ENCODE data around the gene CCL22.

The CCL22 gene

GRCh38 chr16:57377080-57377841 is 18.7 kb downstream of the CCL22 start:
- no peak for DNase-seq (ENCODE audit: low read depth, low spot score)
- CTCF ChIA-PET = interaction anchor here (1.2 to 1.6 kb wide), 2 partner anchors 41 to 45 kb away, joined by 3 to 5 read pairs; no protein-coding TSS in a partner anchor
- H3K4me3 ChIP-seq (ENCODE audit: low read depth, low read length) = no peak overlapping the region
- POLR2A ChIA-PET = no interaction called here
- no peak for TF ChIP-seq CTCF (IDR thresholded peaks at IDR 0.05; ENCODE audit: insufficient read depth, low read length, missing control alignments)

GRCh38 chr16:57379579-57379978 is 21.0 kb downstream of the CCL22 start:
- no peak for TF ChIP-seq CTCF (IDR thresholded peaks at IDR 0.05; ENCODE audit: insufficient read depth, low read length, missing control alignments)
- POLR2A ChIA-PET = no interaction called here
- no peak for DNase-seq (ENCODE audit: low read depth, low spot score)
- no peak overlapping the region for H3K4me3 ChIP-seq (ENCODE audit: low read depth, low read length)
- CTCF ChIA-PET = interaction anchor here (3.2 kb wide), 1 partner anchor 37 kb away, joined by 9 read pairs; no protein-coding TSS in a partner anchor

GRCh38 chr16:57380671-57381462 is 22.3 kb downstream of the CCL22 start:
- no peak overlapping the region for H3K4me3 ChIP-seq (ENCODE audit: low read depth, low read length)
- ChIA-PET POLR2A (no interaction called here), CTCF (interaction anchor here (1.4 to 3.2 kb wide), 4 partner anchors 8 to 288 kb away, joined by 3 to 9 read pairs (median 3); partner anchors contain the start of gene CX3CL1)
- no peak for DNase-seq (ENCODE audit: low read depth, low spot score)
- TF ChIP-seq CTCF (IDR thresholded peaks at IDR 0.05; ENCODE audit: insufficient read depth, low read length, missing control alignments) = no peak

GRCh38 chr16:57381791-57382534 is 23.4 kb downstream of the CCL22 start:
- POLR2A ChIA-PET = no interaction called here
- H3K4me3 ChIP-seq (ENCODE audit: low read depth, low read length) = no peak overlapping the region
- DNase-seq (ENCODE audit: low read depth, low spot score) = no peak
- CTCF ChIA-PET = interaction anchor here (1.4 to 3.2 kb wide), 4 partner anchors 9 to 289 kb away, joined by 3 to 9 read pairs (median 3); partner anchors contain the start of gene CX3CL1
- no peak for TF ChIP-seq CTCF (IDR thresholded peaks at IDR 0.05; ENCODE audit: insufficient read depth, low read length, missing control alignments)

GRCh38 chr16:57382535-57383275 is 24.1 kb downstream of the CCL22 start:
- TF ChIP-seq CTCF (IDR thresholded peaks at IDR 0.05; ENCODE audit: insufficient read depth, low read length, missing control alignments) = no peak
- H3K4me3 ChIP-seq (ENCODE audit: low read depth, low read length) = no peak overlapping the region
- CTCF ChIA-PET = no interaction called here
- POLR2A ChIA-PET = no interaction called here
- no peak for DNase-seq (ENCODE audit: low read depth, low spot score)
